Tibial nerve (tissue), 3 donors: Measurements from ENCODE around the gene DLGAP5.

Experiments used
- POLR2A ChIP-seq, 2 donors: fragments of 450-650 bp; IDR thresholded peaks; one replicate each; pipeline ENCODE4 v1.6.1; 2017; ENCODE audit warnings: antibody characterized with exemption in 2 of 2, mild to moderate bottlenecking in 2 of 2, moderate library complexity in 2 of 2
- TF ChIP-seq, protein P1 (sequence below), 5 experiments: fragments of 200-600 bp in 3 of 5; fragments of 450-650 bp in 2 of 5; sonication (generic) in 3 of 5; IDR thresholded peaks; one replicate each; pipeline ENCODE4 v1.5.1; 2016 to 2019; ENCODE audit warnings: antibody characterized with exemption in 5 of 5, mild to moderate bottlenecking in 3 of 5, moderate library complexity in 2 of 5

DNA sequence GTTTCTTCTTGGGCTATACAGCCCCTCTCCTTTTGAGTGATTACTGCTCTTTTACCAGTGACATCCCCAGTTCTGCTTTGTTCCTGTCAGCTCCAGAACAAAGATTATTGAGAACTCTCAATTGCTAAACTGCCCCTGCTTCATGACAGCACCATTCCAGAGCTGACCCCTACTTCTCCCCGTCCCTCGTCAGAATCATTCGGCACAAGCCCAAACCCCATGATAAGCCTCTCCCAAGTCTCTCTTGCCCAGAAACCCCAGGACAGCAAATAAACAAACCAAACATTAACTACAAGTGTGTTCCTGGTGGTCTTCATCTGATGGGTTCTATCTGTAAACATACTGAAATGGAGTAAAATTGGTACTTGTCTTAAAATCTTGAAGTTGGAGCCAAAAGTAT lies 9.3 kb upstream of the DLGAP5 start:
- TF ChIP-seq, protein P1, sequence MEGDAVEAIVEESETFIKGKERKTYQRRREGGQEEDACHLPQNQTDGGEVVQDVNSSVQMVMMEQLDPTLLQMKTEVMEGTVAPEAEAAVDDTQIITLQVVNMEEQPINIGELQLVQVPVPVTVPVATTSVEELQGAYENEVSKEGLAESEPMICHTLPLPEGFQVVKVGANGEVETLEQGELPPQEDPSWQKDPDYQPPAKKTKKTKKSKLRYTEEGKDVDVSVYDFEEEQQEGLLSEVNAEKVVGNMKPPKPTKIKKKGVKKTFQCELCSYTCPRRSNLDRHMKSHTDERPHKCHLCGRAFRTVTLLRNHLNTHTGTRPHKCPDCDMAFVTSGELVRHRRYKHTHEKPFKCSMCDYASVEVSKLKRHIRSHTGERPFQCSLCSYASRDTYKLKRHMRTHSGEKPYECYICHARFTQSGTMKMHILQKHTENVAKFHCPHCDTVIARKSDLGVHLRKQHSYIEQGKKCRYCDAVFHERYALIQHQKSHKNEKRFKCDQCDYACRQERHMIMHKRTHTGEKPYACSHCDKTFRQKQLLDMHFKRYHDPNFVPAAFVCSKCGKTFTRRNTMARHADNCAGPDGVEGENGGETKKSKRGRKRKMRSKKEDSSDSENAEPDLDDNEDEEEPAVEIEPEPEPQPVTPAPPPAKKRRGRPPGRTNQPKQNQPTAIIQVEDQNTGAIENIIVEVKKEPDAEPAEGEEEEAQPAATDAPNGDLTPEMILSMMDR (IDR thresholded peaks at IDR 0.05): no peak
- no peak for TF ChIP-seq POLR2A (IDR thresholded peaks at IDR 0.05)
